CD4-positive, alpha-beta memory T cell (primary cell): ENCODE results near the gene SLC25A19. TPM values are rescaled to one million over a fixed set of nuclear protein-coding genes. Genes with fewer than 3 reads are reported as not detected.

Experiments used
- CTCF ChIA-PET: fragments of 350-600 bp; sonication (Branson Sonifier 250); formaldehyde crosslinking; loops from one replicate; lab custom pipeline; 2021; ENCODE audit warnings: inconsistent platforms; ENCODE audit not compliant: partially characterized antibody; lab: Charles Lee
- POLR2A ChIA-PET: fragments of 350-600 bp; sonication (Branson Sonifier 250); formaldehyde crosslinking; loops from one replicate; lab custom pipeline; 2021; ENCODE audit not compliant: partially characterized antibody; lab: Charles Lee
- DNase-seq, 5 donors: peaks; one replicate each; pipeline versions ENCODE4 v3.0.0 to v3.0.0-alpha.2; 2020 to 2022; ENCODE audit warnings: mixed read lengths in 1 of 5
- H3K27ac ChIP-seq: one replicate; pipeline ENCODE4 v1.7.0; 2013; ENCODE audit warnings: low read depth, low read length
- H3K27me3 ChIP-seq: 2 replicates; pipeline ENCODE4 v1.7.0; 2013; ENCODE audit warnings: mild to moderate bottlenecking, low read length, moderate library complexity; ENCODE audit not compliant: insufficient read depth
- H3K36me3 ChIP-seq: 2 replicates; pipeline ENCODE4 v1.7.0; 2013; ENCODE audit warnings: mild to moderate bottlenecking, low read length, moderate library complexity; ENCODE audit not compliant: insufficient read depth
- H3K4me1 ChIP-seq: 2 replicates; pipeline ENCODE4 v1.7.0; 2013; ENCODE audit warnings: mild to moderate bottlenecking, low read length, moderate library complexity; ENCODE audit not compliant: insufficient read depth
- H3K4me3 ChIP-seq, 2 donors: one replicate each; pipeline ENCODE4 v1.7.0; 2013; ENCODE audit warnings: low read length in 2 of 2, mild to moderate bottlenecking in 1 of 2
- H3K9me3 ChIP-seq, 2 donors: one replicate each; pipeline ENCODE4 v1.7.0; 2013; ENCODE audit warnings: low read length in 2 of 2, control low read depth in 1 of 2; ENCODE audit not compliant: control insufficient read depth in 1 of 2
- H3K27ac Mint-ChIP-seq, 7 donors: one replicate each; pipeline ENCODE4 v1.8.0; 2020 to 2021; ENCODE audit warnings: mixed read lengths in 7 of 7, mild to moderate bottlenecking in 6 of 7, inconsistent platforms in 3 of 7, moderate library complexity in 3 of 7
- H3K27me3 Mint-ChIP-seq, 2 donors: one replicate each; pipeline ENCODE4 v1.8.0; 2020 to 2021; ENCODE audit warnings: mixed read lengths in 2 of 2
- H3K36me3 Mint-ChIP-seq, 2 donors: one replicate each; pipeline ENCODE4 v1.8.0; 2020 to 2021; ENCODE audit warnings: mixed read lengths in 2 of 2, inconsistent platforms in 1 of 2, mild to moderate bottlenecking in 1 of 2
- H3K4me1 Mint-ChIP-seq, 4 donors: one replicate each; pipeline ENCODE4 v1.8.0; 2020 to 2021; ENCODE audit warnings: mixed read lengths in 4 of 4, mild to moderate bottlenecking in 1 of 4
- H3K4me3 Mint-ChIP-seq, 8 donors: one replicate each; pipeline ENCODE4 v1.8.0; 2020 to 2021; ENCODE audit warnings: mixed read lengths in 8 of 8, mild to moderate bottlenecking in 7 of 8, moderate library complexity in 6 of 8, inconsistent platforms in 3 of 8
- H3K9me3 Mint-ChIP-seq, 8 donors: one replicate each; pipeline ENCODE4 v1.8.0; 2020 to 2021; ENCODE audit warnings: mixed read lengths in 8 of 8, mild to moderate bottlenecking in 5 of 8, inconsistent platforms in 3 of 8, moderate library complexity in 1 of 8
- intact Hi-C: fragments of 100-400 bp; cut with micrococcal nuclease; formaldehyde crosslinking; loops from one replicate; pipeline ENCODE4 v1.15.1; 2023
- polyA plus RNA-seq, 2 donors: library from polyadenylated mRNA; unstranded; fragments of 300-500 nt; fragmentation: Illumina TruSeq; gene quantifications; one replicate each; pipeline ENCODE4 v1.2.3, GENCODE V29; 2021
- total RNA-seq, 2 experiments: library from RNA; stranded (reverse); gene quantifications; one replicate each; pipeline ENCODE4 v1.2.3, GENCODE V29; 2021

The SLC25A19 gene
- total and polyA plus RNA-seq, 4 experiments from 2014 or later, result 13.2 to 21.8 (median 17.6) TPM

DNA sequence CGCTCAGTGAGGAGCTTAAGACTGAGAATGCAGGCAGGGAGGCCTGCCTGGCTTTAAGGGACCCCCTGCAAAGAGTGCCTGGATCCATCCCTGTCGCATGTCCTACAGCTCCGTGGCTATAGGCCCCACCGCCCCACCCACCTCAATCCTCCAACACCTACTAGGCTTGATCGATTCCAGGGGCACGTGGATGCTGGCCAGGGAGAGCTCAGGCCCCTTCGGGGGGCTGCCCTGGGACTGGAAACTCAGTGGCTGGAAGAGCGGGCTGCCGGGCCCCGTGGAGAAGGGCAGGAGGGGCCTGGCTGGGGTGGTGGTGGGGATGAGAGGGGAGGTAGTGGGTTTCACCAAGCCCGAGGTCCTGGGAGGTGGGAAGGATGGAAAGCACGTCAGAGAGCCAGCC lies 50.0 kb downstream of the SLC25A19 start:
- H3K27ac Mint-ChIP-seq, result peak overlapping the region; percentile 90 to 99 (median 96)
- peaks cover 47% of the 10 kb centered on the region for H3K4me1 ChIP-seq
- peaks cover 35 to 76% of the 10 kb centered on the region in 2 donors for H3K36me3 Mint-ChIP-seq
- H3K4me3 Mint-ChIP-seq, result peak overlapping the region in 5 of 8 donors; percentile 82 to 94 (median 87)
- ChIA-PET POLR2A (interaction anchor here (1.4 to 8.6 kb wide), 4 partner anchors 22 to 125 kb away, joined by 3 to 62 read pairs (median 14); partner anchors contain the start of genes GGA3, MIF4GD and MRPS7), CTCF (interaction anchor here (0.8 to 5.7 kb wide), 10 partner anchors 10 to 278 kb away, joined by 3 to 42 read pairs (median 5); partner anchors contain the start of genes MIF4GD and SLC25A19)
- H3K4me1 Mint-ChIP-seq, result peaks cover 27 to 47% (median 35%) of the 10 kb centered on the region in 4 donors
- DNase-seq, result no peak
- H3K27me3 ChIP-seq, result no peaks in the 10 kb centered on the region
- no peaks in the 10 kb centered on the region for H3K27me3 Mint-ChIP-seq
- H3K9me3 Mint-ChIP-seq, result no peaks in the 10 kb centered on the region
- H3K9me3 ChIP-seq, result no peaks in the 10 kb centered on the region
- intact Hi-C loops, result no loop called here
- H3K27ac ChIP-seq, result peak overlapping the region; percentile 16
- no peak overlapping the region for H3K4me3 ChIP-seq
- peaks cover 82% of the 10 kb centered on the region for H3K36me3 ChIP-seq

DNA sequence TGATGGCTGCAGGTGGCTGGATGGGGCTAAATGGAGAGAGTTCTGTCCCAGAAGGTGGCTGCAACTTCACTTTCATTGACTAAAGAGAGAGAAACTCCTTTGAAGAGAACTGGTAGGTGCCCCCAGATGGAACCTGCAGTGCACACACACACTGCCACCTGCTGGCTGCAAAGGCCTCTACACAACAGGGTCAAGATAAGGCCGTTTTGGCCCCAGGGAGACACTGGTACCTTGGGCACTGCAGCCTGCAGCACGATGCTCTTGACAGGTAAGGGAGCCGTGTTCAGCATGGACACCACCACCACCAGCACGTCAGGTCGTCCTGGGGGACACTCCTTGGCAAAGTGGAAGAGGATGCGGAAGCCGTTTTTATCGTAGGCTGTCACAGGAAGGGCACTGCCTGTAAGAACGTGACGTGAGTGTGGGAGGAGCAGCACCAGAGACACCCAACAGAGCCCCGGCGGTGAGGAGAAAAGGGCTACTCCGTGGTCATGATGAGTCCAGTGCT lies 50.5 kb downstream of the SLC25A19 start:
- Mint-ChIP-seq H3K36me3 (peaks cover 36 to 72% of the 10 kb centered on the region in 2 donors), H3K4me1 (peaks cover 24 to 43% (median 31%) of the 10 kb centered on the region in 4 donors), H3K4me3 (peak overlapping the region; percentile 82 to 94 (median 87)), H3K27me3 (no peaks in the 10 kb centered on the region), H3K27ac (peak overlapping the region; percentile 90 to 99 (median 96)), H3K9me3 (no peaks in the 10 kb centered on the region)
- Histone ChIP-seq H3K36me3 (peaks cover 82% of the 10 kb centered on the region), H3K4me3 (no peak overlapping the region), H3K27ac (peak overlapping the region; percentile 16), H3K4me1 (peaks cover 45% of the 10 kb centered on the region), H3K27me3 (no peaks in the 10 kb centered on the region), H3K9me3 (no peaks in the 10 kb centered on the region)
- POLR2A ChIA-PET, result interaction anchor here (1.0 to 8.6 kb wide), 5 partner anchors 23 to 125 kb away, joined by 3 to 62 read pairs (median 12); partner anchors contain the start of genes GGA3, MIF4GD and MRPS7
- intact Hi-C loops, result loop anchor here (1.0 kb wide), 1 partner anchor 124 kb away; no protein-coding TSS in a partner anchor
- CTCF ChIA-PET, result interaction anchor here (0.8 to 5.7 kb wide), 11 partner anchors 9 to 277 kb away, joined by 3 to 42 read pairs (median 5); partner anchors contain the start of gene SLC25A19
- peak; percentile 58 to 68 (median 67) for DNase-seq

DNA sequence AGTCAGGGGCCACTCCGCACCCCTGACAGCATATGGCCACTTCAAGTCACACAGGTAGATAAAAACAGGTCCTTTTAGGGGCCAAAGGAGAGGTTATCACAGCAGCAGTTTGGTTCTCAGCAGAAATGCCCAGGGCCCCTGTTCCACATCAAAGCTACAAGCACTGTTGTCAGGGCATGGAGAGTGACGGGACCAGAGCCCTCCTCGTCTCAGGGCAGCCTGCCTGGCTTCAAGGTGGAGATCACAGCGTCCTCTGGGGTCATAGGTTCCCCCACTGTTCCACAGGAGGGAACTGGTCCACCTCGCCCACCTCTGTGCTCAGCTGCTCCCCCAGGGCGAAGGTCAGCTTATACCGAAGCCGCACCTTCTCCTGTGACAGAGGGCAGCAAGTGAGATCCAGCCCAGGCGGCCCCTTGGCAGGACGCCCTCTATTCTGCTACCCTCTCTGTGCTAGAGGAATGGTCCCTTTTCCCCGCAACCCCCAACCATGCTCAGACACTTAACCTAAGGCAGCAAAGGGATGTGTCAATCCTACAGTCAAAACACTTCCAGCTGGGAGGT lies 51.1 kb downstream of the SLC25A19 start:
- no peak overlapping the region for H3K27ac ChIP-seq
- H3K4me1 ChIP-seq, result peaks cover 39% of the 10 kb centered on the region
- H3K9me3 ChIP-seq, result no peaks in the 10 kb centered on the region
- H3K4me1 Mint-ChIP-seq, result peaks cover 18 to 36% (median 26%) of the 10 kb centered on the region in 4 donors
- intact Hi-C loops, result loop anchor here (1.0 kb wide), 1 partner anchor 124 kb away; no protein-coding TSS in a partner anchor
- peaks cover 82% of the 10 kb centered on the region for H3K36me3 ChIP-seq
- no peaks in the 10 kb centered on the region for H3K27me3 ChIP-seq
- ChIA-PET POLR2A (interaction anchor here (1.0 to 8.6 kb wide), 3 partner anchors 23 to 124 kb away, joined by 5 to 62 read pairs (median 12); partner anchors contain the start of genes GGA3, MIF4GD and MRPS7), CTCF (interaction anchor here (0.6 to 5.7 kb wide), 11 partner anchors 9 to 276 kb away, joined by 3 to 42 read pairs (median 4); partner anchors contain the start of genes GGA3 and MRPS7)
- no peak for DNase-seq
- no peak overlapping the region for H3K4me3 ChIP-seq
- no peak overlapping the region for H3K4me3 Mint-ChIP-seq
- H3K27me3 Mint-ChIP-seq, result no peaks in the 10 kb centered on the region
- H3K36me3 Mint-ChIP-seq, result peaks cover 36 to 70% of the 10 kb centered on the region in 2 donors
- no peaks in the 10 kb centered on the region for H3K9me3 Mint-ChIP-seq
- H3K27ac Mint-ChIP-seq, result peak overlapping the region in 4 of 7 donors; percentile 12 to 98 (median 96)

DNA sequence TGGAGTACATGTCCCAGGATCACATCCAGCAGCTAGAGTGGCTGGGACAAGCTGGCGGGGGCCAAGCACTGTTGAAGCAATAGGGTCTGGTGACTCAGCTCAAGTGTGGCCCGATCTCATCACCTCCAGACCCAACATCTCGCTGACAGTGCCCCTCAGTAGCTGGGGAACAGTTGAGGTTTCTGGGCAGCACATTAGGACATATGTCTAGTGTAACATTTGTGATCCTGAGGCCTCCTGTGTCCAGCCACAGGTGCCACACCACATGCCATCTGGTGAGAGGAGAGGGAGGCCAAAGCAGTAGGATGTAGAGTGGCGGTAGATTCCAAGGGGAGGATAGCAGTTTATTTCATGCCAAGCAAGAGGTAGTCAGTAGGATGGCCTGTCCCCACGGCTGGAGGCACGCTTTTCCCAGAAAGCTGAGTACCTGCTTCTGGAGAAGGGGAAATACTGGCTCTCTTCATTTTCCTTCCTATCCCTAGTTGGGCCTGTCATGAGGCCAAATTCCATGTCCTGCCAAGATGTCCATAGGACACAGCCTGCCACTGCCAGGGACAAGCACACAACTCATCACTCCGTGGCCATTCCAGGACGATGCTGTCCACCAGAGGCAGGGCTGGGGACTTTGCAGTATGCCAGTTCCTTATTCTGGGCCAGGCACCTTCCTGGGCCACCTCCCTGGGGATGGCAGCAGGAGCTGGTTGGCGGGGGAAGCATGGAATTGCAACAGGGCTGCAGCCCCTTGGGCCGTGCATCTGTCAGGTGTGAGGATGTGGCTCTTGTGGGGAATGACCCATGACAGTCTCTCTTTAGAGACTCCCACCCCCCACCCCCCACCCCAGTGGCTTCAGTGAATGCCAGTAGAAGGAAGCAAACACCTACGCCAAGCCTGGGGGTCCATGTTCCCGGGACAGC lies 51.9 kb downstream of the SLC25A19 start:
- H3K36me3 ChIP-seq, result peaks cover 85% of the 10 kb centered on the region
- DNase-seq, result no peak
- ChIA-PET POLR2A (interaction anchor here (1.0 to 8.6 kb wide), 3 partner anchors 24 to 124 kb away, joined by 5 to 62 read pairs (median 12); partner anchors contain the start of genes GGA3, MIF4GD and MRPS7), CTCF (interaction anchor here (0.6 to 5.7 kb wide), 12 partner anchors 8 to 279 kb away, joined by 3 to 42 read pairs (median 4); partner anchors contain the start of genes GGA3 and MRPS7)
- no peaks in the 10 kb centered on the region for H3K27me3 ChIP-seq
- Mint-ChIP-seq H3K4me1 (peaks cover 12 to 29% (median 20%) of the 10 kb centered on the region in 4 donors), H3K27ac (peak overlapping the region in 2 of 7 donors; percentile 69 to 74), H3K9me3 (no peaks in the 10 kb centered on the region), H3K36me3 (peaks cover 40 to 69% of the 10 kb centered on the region in 2 donors), H3K27me3 (no peaks in the 10 kb centered on the region), H3K4me3 (no peak overlapping the region)
- H3K4me3 ChIP-seq, result no peak overlapping the region
- H3K27ac ChIP-seq, result no peak overlapping the region
- peaks cover 32% of the 10 kb centered on the region for H3K4me1 ChIP-seq
- intact Hi-C loops, result loop anchor here (1.0 kb wide), 1 partner anchor 123 kb away; no protein-coding TSS in a partner anchor
- no peaks in the 10 kb centered on the region for H3K9me3 ChIP-seq

DNA sequence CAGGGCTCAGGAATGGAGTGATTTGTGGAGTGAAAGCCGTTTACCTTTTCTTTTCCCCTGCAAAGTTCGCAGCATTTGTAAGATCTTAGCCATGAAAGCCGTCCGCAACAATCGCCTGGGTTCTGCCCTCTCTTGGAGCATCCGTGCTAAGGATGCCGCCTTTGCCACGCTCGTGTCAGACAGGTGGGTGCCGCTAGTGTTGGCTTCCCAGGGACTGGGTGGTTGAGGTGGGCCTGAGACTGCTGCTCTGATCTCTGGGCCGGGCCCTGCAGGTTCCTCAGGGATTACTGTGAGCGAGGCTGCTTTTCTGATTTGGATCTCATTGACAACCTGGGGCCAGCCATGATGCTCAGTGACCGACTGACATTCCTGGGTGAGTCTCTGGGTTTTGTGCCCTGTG lies 56.4 kb downstream of the SLC25A19 start:
- Mint-ChIP-seq H3K27me3 (no peaks in the 10 kb centered on the region), H3K4me3 (no peak overlapping the region), H3K27ac (peak overlapping the region in 3 of 7 donors; percentile 5 to 81 (median 42)), H3K4me1 (peaks cover 0 to 1% (median 0%) of the 10 kb centered on the region in 4 donors), H3K9me3 (no peaks in the 10 kb centered on the region), H3K36me3 (peaks cover 37 to 64% of the 10 kb centered on the region in 2 donors)
- Histone ChIP-seq H3K4me3 (no peak overlapping the region), H3K4me1 (no peaks in the 10 kb centered on the region), H3K36me3 (peaks cover 65% of the 10 kb centered on the region), H3K27ac (no peak overlapping the region), H3K9me3 (no peaks in the 10 kb centered on the region), H3K27me3 (no peaks in the 10 kb centered on the region)
- intact Hi-C loops, result no loop called here
- DNase-seq, result no peak
- POLR2A ChIA-PET, result no interaction called here
- CTCF ChIA-PET, result interaction anchor here (0.7 kb wide), 1 partner anchor 84 kb away, joined by 3 read pairs; no protein-coding TSS in a partner anchor

DNA sequence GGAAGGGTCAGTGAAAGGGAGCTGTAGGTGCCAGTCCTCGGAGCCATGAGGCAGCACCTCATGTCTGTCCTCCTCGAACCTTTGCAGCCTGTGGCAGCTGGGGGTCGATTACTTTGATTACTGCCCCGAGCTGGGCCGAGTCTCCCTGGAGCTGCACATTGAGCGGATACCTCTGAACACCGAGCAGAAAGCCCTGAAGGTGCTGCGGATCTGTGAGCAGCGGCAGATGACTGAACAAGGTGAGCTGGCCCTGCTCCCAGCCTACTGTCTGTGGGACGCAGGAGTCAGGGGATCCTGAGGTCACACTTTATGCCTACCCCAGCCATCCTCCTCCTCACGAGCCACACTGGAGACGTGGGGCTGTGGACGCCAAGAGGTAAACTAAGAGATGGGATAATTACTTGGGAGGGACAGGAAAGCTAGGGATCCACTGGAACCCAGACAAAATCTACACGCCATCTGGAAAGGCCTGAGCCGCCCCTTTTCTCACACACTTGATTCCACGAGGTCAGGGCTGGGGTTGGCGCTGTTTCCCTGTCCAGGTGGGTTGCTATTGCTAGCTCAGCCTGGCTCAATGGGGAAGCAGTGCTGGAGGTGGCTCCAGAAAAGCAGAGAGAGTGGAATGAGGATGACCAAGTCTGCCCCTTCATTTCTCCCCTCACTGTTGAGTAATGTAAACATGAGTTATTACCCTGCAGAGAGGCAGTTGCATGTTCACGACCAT lies 57.3 kb downstream of the SLC25A19 start:
- Histone ChIP-seq H3K9me3 (no peaks in the 10 kb centered on the region), H3K27me3 (no peaks in the 10 kb centered on the region), H3K4me1 (no peaks in the 10 kb centered on the region), H3K36me3 (peaks cover 56% of the 10 kb centered on the region), H3K4me3 (no peak overlapping the region), H3K27ac (no peak overlapping the region)
- Mint-ChIP-seq H3K27me3 (no peaks in the 10 kb centered on the region), H3K4me3 (no peak overlapping the region), H3K27ac (peak overlapping the region in 3 of 7 donors; percentile 5 to 52 (median 24)), H3K36me3 (peaks cover 30 to 61% of the 10 kb centered on the region in 2 donors), H3K9me3 (no peaks in the 10 kb centered on the region), H3K4me1 (peaks cover 0 to 1% (median 0%) of the 10 kb centered on the region in 4 donors)
- no peak for DNase-seq
- intact Hi-C loops, result no loop called here
- ChIA-PET CTCF (no interaction called here), POLR2A (no interaction called here)
